Measurements from ENCODE around the gene CDC27.
"Not testable (repeated sequence)": the region's sequence is repeated elsewhere in the genome, so short reads cannot be mapped to it uniquely, and the experiment has no call there.

Gene CDC27

GRCh38 chr17:47219621-47220475, 30.8 kb upstream of the CDC27 start:
- DNase-seq (ENCODE audit: low spot score) = no peak

GRCh38 chr17:47218896-47219430, 29.9 kb upstream of the CDC27 start:
- DNase-seq (ENCODE audit: low spot score) = no peak

- not testable (repeated sequence) for DNase-seq (ENCODE audit: low spot score)
Measured at GRCh38 chr17:47217279-47217678, 28.2 kb upstream of the CDC27 start.

- DNase-seq (ENCODE audit: low spot score) = not testable (repeated sequence)
Measured at GRCh38 chr17:47216821-47217220, 27.7 kb upstream of the CDC27 start.

GRCh38 chr17:47214931-47215330, 25.8 kb upstream of the CDC27 start:
- no peak for DNase-seq (ENCODE audit: low spot score)

GRCh38 chr17:47213540-47213939, 24.4 kb upstream of the CDC27 start:
- no peak for DNase-seq (ENCODE audit: low spot score)

GRCh38 chr17:47212458-47212857, 23.4 kb upstream of the CDC27 start:
- no peak for DNase-seq (ENCODE audit: low spot score)

- no peak for DNase-seq (ENCODE audit: low spot score)
Measured at GRCh38 chr17:47210779-47211178, 21.7 kb upstream of the CDC27 start.

- DNase-seq (ENCODE audit: low spot score) = no peak
Measured at GRCh38 chr17:47210105-47210504, 21.0 kb upstream of the CDC27 start.

GRCh38 chr17:47209499-47209898, 20.4 kb upstream of the CDC27 start:
- no peak for DNase-seq (ENCODE audit: low spot score)

- no peak for DNase-seq (ENCODE audit: low spot score)
Measured at GRCh38 chr17:47208744-47209488, 19.8 kb upstream of the CDC27 start, which contains the start of gene MYL4. Gene MYL4 (plus strand): TSS chr17:47209348. CDS start chr17:47209423, 75 bp downstream.

GRCh38 chr17:47207143-47208067, 18.3 kb upstream of the CDC27 start:
- DNase-seq (ENCODE audit: low spot score) = no peak

- peak; percentile 70 for DNase-seq (ENCODE audit: low spot score)
Measured at GRCh38 chr17:47205419-47205963, 16.4 kb upstream of the CDC27 start.

- peak; percentile 49 for DNase-seq (ENCODE audit: low spot score)
Measured at GRCh38 chr17:47204722-47205418, 15.8 kb upstream of the CDC27 start.

- DNase-seq (ENCODE audit: low spot score) = peak; percentile 36
Measured at GRCh38 chr17:47203984-47204721, 15.1 kb upstream of the CDC27 start.

GRCh38 chr17:47201166-47201565, 12.1 kb upstream of the CDC27 start:
- DNase-seq (ENCODE audit: low spot score) = no peak

GRCh38 chr17:47200325-47200664, 11.2 kb upstream of the CDC27 start:
- no peak for DNase-seq (ENCODE audit: low spot score)

- no peak for DNase-seq (ENCODE audit: low spot score)
Measured at GRCh38 chr17:47199627-47200324, 10.7 kb upstream of the CDC27 start.

GRCh38 chr17:47197821-47198220, 8.7 kb upstream of the CDC27 start:
- no peak for DNase-seq (ENCODE audit: low spot score)

Data from AG08395 (cell line).